Psoas muscle (tissue), 8 donors: ENCODE data around the gene ADAM11. TPM values are rescaled to one million over a fixed set of nuclear protein-coding genes. Genes with fewer than 3 reads are reported as not detected.

Experiments
- ATAC-seq, 4 donors: fragments of 200-7000 bp; cut with Tn5 transposase; one replicate each; pipeline ENCODE4 v1.9.1; 2020; ENCODE audit warnings: moderate library complexity in 3 of 4, mild to moderate bottlenecking in 2 of 4
- DNase-seq, 2 donors: peaks; one replicate each; pipeline ENCODE4 v3.0.0-alpha.2; 2020
- H3K27ac ChIP-seq: fragments of 200-600 bp; one replicate; pipeline ENCODE4 v1.8.0; 2022
- H3K27me3 ChIP-seq, 3 donors: fragments of 200-600 bp in 1 of 3; one replicate each; pipeline versions ENCODE4 v1.6.1 to v1.8.0; 2013 to 2022; ENCODE audit warnings: low read length in 2 of 3, mild to moderate bottlenecking in 2 of 3, moderate library complexity in 1 of 3; ENCODE audit not compliant: insufficient read depth in 3 of 3
- H3K36me3 ChIP-seq, 2 donors: fragments of 200-600 bp in 1 of 2; one replicate each; pipeline versions ENCODE4 v1.6.1 to v1.8.0; 2013 to 2022; ENCODE audit warnings: low read depth in 1 of 2, mild to moderate bottlenecking in 1 of 2, moderate library complexity in 1 of 2; ENCODE audit not compliant: insufficient read depth in 1 of 2
- H3K4me1 ChIP-seq: fragments of 200-600 bp; one replicate; pipeline ENCODE4 v1.8.0; 2022
- H3K4me3 ChIP-seq: fragments of 200-600 bp; one replicate; pipeline ENCODE4 v1.8.0; 2022; ENCODE audit warnings: mild to moderate bottlenecking
- H3K9me3 ChIP-seq: fragments of 200-600 bp; one replicate; pipeline ENCODE4 v1.8.0; 2022
- CTCF ChIP-seq: fragments of 200-600 bp; IDR thresholded peaks from one replicate; pipeline ENCODE4 v1.8.0; 2022; ENCODE audit warnings: antibody characterized with exemption
- WGBS, 3 donors: extraction: QIAGEN DNeasy Blood & Tissue Kit; methylation state at CpG; one replicate each; pipeline versions ENCODE4 v1.1.6 to v1.1.7; 2013; 5-methylcytosine and 5-hydroxymethylcytosine counted together
- intact Hi-C, 2 donors: fragments of 100-400 bp; cut with DNase I; formaldehyde crosslinking; loops; one replicate each; pipeline versions ENCODE4 v1.11.0 to v1.14.2; 2022
- polyA plus RNA-seq, 3 donors: library from polyadenylated mRNA; stranded (reverse); fragments of 200-250 nt; gene quantifications; one replicate each; pipeline ENCODE4 v1.2.3, GENCODE V29; 2013
- total RNA-seq, 4 donors: library from RNA; stranded (reverse); fragmentation: NEBNext Ultra II Directional in 2 of 4; extraction: Animal tissue kit (Norgen Biotek cat#: 25700) in 2 of 4; gene quantifications; one replicate each; pipeline versions ENCODE4 v1.2.1 to v1.2.4, GENCODE V29; 2021 to 2023
- donor health status: healthy with polysubstance abuse.
- donor health status: DM: no; HTN: no; CAD: no; lungs with moderate emphysema.
- donor health status: Bipolar disorder and iron deficiency.
- donor health status: healthy.
- donor health status: DM: yes; HTN: yes; CAD: no.
- donor health status: DM: no; HTN: no; CAD: no.
- donor health status: DM: no; HTN: no; CAD: no.
- donor health status: DM: yes; HTN: yes; CAD: no.

The ADAM11 gene
- total and polyA plus RNA-seq, 7 donors: 0.03 to 0.26 (median 0.15) TPM; not detected in 2

GRCh38 chr17:44827863-44828262, 69.1 kb downstream of the ADAM11 start:
- Histone ChIP-seq H3K9me3 (no peaks in the 10 kb centered on the region), H3K27me3 (peaks cover 4 to 87% (median 19%) of the 10 kb centered on the region in 3 donors), H3K4me1 (no peaks in the 10 kb centered on the region), H3K4me3 (peak overlapping the region; percentile 68), H3K27ac (no peak overlapping the region), H3K36me3 (no peaks in the 10 kb centered on the region)
- 66 to 72% (median 70%) methylated on average over 1 of the region's 1 CpG for whole genome bisulfite sequencing, 3 donors
- ATAC-seq (no peak), DNase-seq (no peak)
- intact Hi-C loops: no loop called here
- no peak for TF ChIP-seq CTCF

GRCh38 chr17:44828919-44829522, 70.2 kb downstream of the ADAM11 start:
- Histone ChIP-seq H3K27me3 (peaks cover 4 to 82% (median 19%) of the 10 kb centered on the region in 3 donors), H3K27ac (peak overlapping the region; percentile 46), H3K4me3 (peak overlapping the region; percentile 68), H3K4me1 (no peaks in the 10 kb centered on the region), H3K9me3 (no peaks in the 10 kb centered on the region), H3K36me3 (no peaks in the 10 kb centered on the region)
- no peak for ATAC-seq
- WGBS, 3 donors: 4 to 7% (median 5%) methylated on average over 21 of the region's 21 CpGs
- no peak for TF ChIP-seq CTCF
- no peak for DNase-seq
- intact Hi-C loops: no loop called here

GRCh38 chr17:44829523-44830358, 71.0 kb downstream of the ADAM11 start, which contains the start of gene GJC1:
Gene GJC1 (minus strand): TSS chr17:44830287. CDS start chr17:44805817, 24,470 bp downstream.
- WGBS, 3 donors: 1% methylated on average over 69 to 123 of the region's 123 CpGs
- H3K27me3 ChIP-seq: peaks cover 4 to 84% (median 19%) of the 10 kb centered on the region in 3 donors
- intact Hi-C loops: loop anchor here in 1 of 2 donors (5.0 kb wide), 1 partner anchor 32 kb away; no protein-coding TSS in a partner anchor
- peak within 1 kb of the TSS; percentile 68 for H3K4me3 ChIP-seq
- no peaks in the 10 kb centered on the region for H3K36me3 ChIP-seq
- H3K27ac ChIP-seq: peak within 1 kb of the TSS; percentile 46
- ATAC-seq (peak in 1 of 4 donors; percentile 38), DNase-seq (peak in 1 of 2 donors; percentile 56)
- H3K9me3 ChIP-seq: no peaks in the 10 kb centered on the region
- no peaks in the 10 kb centered on the region for H3K4me1 ChIP-seq
- no peak for TF ChIP-seq CTCF

- H3K27ac ChIP-seq: peak overlapping the region; percentile 20
- intact Hi-C loops: loop anchor here in 1 of 2 donors (5.0 kb wide), 1 partner anchor 33 kb away; no protein-coding TSS in a partner anchor
- H3K9me3 ChIP-seq: no peaks in the 10 kb centered on the region
- TF ChIP-seq CTCF: no peak
- no peaks in the 10 kb centered on the region for H3K4me1 ChIP-seq
- no peak for DNase-seq
- ATAC-seq: peak in 1 of 4 donors; percentile 40
- peak overlapping the region; percentile 68 for H3K4me3 ChIP-seq
- H3K36me3 ChIP-seq: no peaks in the 10 kb centered on the region
- WGBS, 3 donors: 6 to 9% (median 7%) methylated on average over 48 to 57 of the region's 58 CpGs
- H3K27me3 ChIP-seq: peaks cover 4 to 81% (median 21%) of the 10 kb centered on the region in 3 donors
Measured at GRCh38 chr17:44830359-44831288, 71.8 kb downstream of the ADAM11 start.
